Parathyroid adenoma (tissue), 2 donors: ENCODE results near the gene RPA1.

Experiments
- H2AFZ ChIP-seq: fragments of 300-600 bp; sonication (generic); one replicate; pipeline ENCODE4 v1.7.0; 2017; ENCODE audit warnings: antibody characterized with exemption, mild to moderate bottlenecking
- H3K27ac ChIP-seq: fragments of 300-600 bp; sonication (generic); one replicate; pipeline ENCODE4 v1.7.0; 2017
- H3K27me3 ChIP-seq: fragments of 300-600 bp; sonication (generic); one replicate; pipeline ENCODE4 v1.7.0; 2017; ENCODE audit warnings: low read length; ENCODE audit not compliant: control insufficient read depth, insufficient read depth
- H3K36me3 ChIP-seq: fragments of 300-600 bp; sonication (generic); one replicate; pipeline ENCODE4 v1.7.0; 2017; ENCODE audit warnings: low read length; ENCODE audit not compliant: control insufficient read depth, insufficient read depth
- H3K4me1 ChIP-seq: fragments of 300-600 bp; sonication (generic); one replicate; pipeline ENCODE4 v1.7.0; 2017; ENCODE audit warnings: control low read depth
- H3K4me2 ChIP-seq: fragments of 300-600 bp; sonication (generic); one replicate; pipeline ENCODE4 v1.7.0; 2017; ENCODE audit warnings: low read length
- H3K4me3 ChIP-seq: fragments of 300-600 bp; sonication (generic); one replicate; pipeline ENCODE4 v1.7.0; 2017; ENCODE audit warnings: low read depth, low read length
- H3K79me2 ChIP-seq: fragments of 300-600 bp; sonication (generic); one replicate; pipeline ENCODE4 v1.7.0; 2017; ENCODE audit warnings: control low read depth
- H3K9ac ChIP-seq: fragments of 300-600 bp; sonication (generic); one replicate; pipeline ENCODE4 v1.7.0; 2017; ENCODE audit warnings: mild to moderate bottlenecking
- H3K9me3 ChIP-seq: fragments of 300-600 bp; sonication (generic); one replicate; pipeline ENCODE4 v1.7.0; 2017; ENCODE audit warnings: low read length; ENCODE audit not compliant: control insufficient read depth
- CTCF ChIP-seq: fragments of 300-600 bp; sonication (generic); IDR thresholded peaks from one replicate; pipeline ENCODE4 v1.7.0; 2017; ENCODE audit warnings: antibody characterized with exemption, mild to moderate bottlenecking
- donor health status: primary hyperparathyroidism.

Gene RPA1

GRCh38 chr17:1916963-1917715, 87.3 kb downstream of the RPA1 start:
- no peak overlapping the region for H3K4me2 ChIP-seq
- H3K4me3 ChIP-seq: no peak overlapping the region
- no peak for TF ChIP-seq CTCF
- no peak overlapping the region for H3K27ac ChIP-seq
- no peaks in the 10 kb centered on the region for H3K36me3 ChIP-seq
- H3K4me1 ChIP-seq: no peaks in the 10 kb centered on the region
- no peak overlapping the region for H3K9ac ChIP-seq
- no peaks in the 10 kb centered on the region for H3K79me2 ChIP-seq
- H2AFZ ChIP-seq: no peak overlapping the region
- H3K27me3 ChIP-seq: no peaks in the 10 kb centered on the region
- no peaks in the 10 kb centered on the region for H3K9me3 ChIP-seq

GRCh38 chr17:1918346-1919162, 88.7 kb downstream of the RPA1 start:
- Histone ChIP-seq H3K27ac (no peak overlapping the region), H3K79me2 (no peaks in the 10 kb centered on the region), H3K4me3 (no peak overlapping the region), H3K27me3 (no peaks in the 10 kb centered on the region), H3K4me2 (peak overlapping the region; percentile 14), H3K4me1 (no peaks in the 10 kb centered on the region), H2AFZ (peak overlapping the region; percentile 38), H3K9me3 (no peaks in the 10 kb centered on the region), H3K36me3 (no peaks in the 10 kb centered on the region), H3K9ac (no peak overlapping the region)
- TF ChIP-seq CTCF: no peak

- Histone ChIP-seq H3K4me1 (no peaks in the 10 kb centered on the region), H3K9me3 (no peaks in the 10 kb centered on the region), H3K27ac (no peak overlapping the region), H3K4me2 (no peak overlapping the region), H3K27me3 (no peaks in the 10 kb centered on the region), H3K79me2 (no peaks in the 10 kb centered on the region), H3K36me3 (no peaks in the 10 kb centered on the region), H2AFZ (no peak overlapping the region), H3K9ac (no peak overlapping the region), H3K4me3 (no peak overlapping the region)
- no peak for TF ChIP-seq CTCF
Observed at GRCh38 chr17:1919201-1919600, 89.4 kb downstream of the RPA1 start.

- Histone ChIP-seq H3K4me3 (no peak overlapping the region), H3K27ac (no peak overlapping the region), H3K27me3 (no peaks in the 10 kb centered on the region), H3K4me2 (no peak overlapping the region), H2AFZ (no peak overlapping the region), H3K9ac (no peak overlapping the region), H3K36me3 (no peaks in the 10 kb centered on the region), H3K9me3 (no peaks in the 10 kb centered on the region), H3K79me2 (no peaks in the 10 kb centered on the region), H3K4me1 (no peaks in the 10 kb centered on the region)
- no peak for TF ChIP-seq CTCF
Observed at GRCh38 chr17:1920948-1921351, 91.1 kb downstream of the RPA1 start.
